Tibial nerve (tissue), 4 donors: ENCODE data around the gene HOXA2.

ENCODE experiments used
- EP300 ChIP-seq, 2 donors: sonication (generic); formaldehyde crosslinking; IDR thresholded peaks; one replicate each; pipeline ENCODE4 v1.6.1; 2017; ENCODE audit warnings: antibody characterized with exemption in 2 of 2, mild to moderate bottlenecking in 1 of 2
- POLR2A ChIP-seq, 2 donors: fragments of 450-650 bp; IDR thresholded peaks; one replicate each; pipeline ENCODE4 v1.6.1; 2017; ENCODE audit warnings: antibody characterized with exemption in 2 of 2, mild to moderate bottlenecking in 2 of 2, moderate library complexity in 2 of 2
- TF ChIP-seq, protein P1 (sequence below), 5 experiments: fragments of 200-600 bp in 3 of 5; fragments of 450-650 bp in 2 of 5; sonication (generic) in 3 of 5; IDR thresholded peaks; one replicate each; pipeline ENCODE4 v1.5.1; 2016 to 2019; ENCODE audit warnings: antibody characterized with exemption in 5 of 5, mild to moderate bottlenecking in 3 of 5, moderate library complexity in 2 of 5

DNA sequence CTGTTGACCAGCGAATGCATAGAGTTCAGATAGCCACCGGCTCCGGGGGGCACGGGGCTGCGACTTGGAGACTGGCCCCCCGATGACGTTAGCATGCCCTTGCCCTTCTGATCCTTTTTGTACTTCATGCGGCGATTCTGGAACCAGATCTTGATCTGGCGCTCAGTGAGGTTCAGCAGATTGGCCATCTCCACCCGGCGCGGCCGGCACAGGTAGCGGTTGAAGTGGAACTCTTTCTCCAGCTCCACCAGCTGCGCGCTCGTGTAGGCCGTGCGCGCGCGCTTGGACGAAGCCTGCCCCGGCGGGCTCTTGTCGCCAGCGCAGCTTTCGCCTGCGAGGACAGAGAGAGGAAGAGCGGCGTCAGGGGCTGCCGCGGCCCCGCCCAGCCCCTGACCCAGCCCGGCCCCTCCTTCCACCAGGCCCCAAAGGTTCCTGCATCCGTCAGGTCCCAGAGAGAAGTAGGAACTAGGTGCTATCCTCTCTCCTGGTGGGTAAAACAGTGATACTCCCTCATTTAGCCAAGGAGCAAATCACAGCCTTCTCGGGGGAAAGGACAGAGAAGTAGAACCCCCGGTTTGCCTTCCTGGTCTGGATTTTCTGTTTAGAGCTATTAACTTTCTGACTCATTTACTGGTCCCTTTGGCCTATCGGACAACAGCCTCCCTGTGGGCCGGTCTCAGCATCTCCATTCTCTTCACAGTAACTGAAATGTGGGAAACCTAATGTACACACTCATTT is 6.1 kb upstream of the HOXA2 start:
- TF ChIP-seq, protein P1, sequence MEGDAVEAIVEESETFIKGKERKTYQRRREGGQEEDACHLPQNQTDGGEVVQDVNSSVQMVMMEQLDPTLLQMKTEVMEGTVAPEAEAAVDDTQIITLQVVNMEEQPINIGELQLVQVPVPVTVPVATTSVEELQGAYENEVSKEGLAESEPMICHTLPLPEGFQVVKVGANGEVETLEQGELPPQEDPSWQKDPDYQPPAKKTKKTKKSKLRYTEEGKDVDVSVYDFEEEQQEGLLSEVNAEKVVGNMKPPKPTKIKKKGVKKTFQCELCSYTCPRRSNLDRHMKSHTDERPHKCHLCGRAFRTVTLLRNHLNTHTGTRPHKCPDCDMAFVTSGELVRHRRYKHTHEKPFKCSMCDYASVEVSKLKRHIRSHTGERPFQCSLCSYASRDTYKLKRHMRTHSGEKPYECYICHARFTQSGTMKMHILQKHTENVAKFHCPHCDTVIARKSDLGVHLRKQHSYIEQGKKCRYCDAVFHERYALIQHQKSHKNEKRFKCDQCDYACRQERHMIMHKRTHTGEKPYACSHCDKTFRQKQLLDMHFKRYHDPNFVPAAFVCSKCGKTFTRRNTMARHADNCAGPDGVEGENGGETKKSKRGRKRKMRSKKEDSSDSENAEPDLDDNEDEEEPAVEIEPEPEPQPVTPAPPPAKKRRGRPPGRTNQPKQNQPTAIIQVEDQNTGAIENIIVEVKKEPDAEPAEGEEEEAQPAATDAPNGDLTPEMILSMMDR (IDR thresholded peaks at IDR 0.05) = no peak
- peak in 1 of 2 donors; percentile 28 for TF ChIP-seq POLR2A (IDR thresholded peaks at IDR 0.05)
- TF ChIP-seq EP300 (IDR thresholded peaks at IDR 0.05) = peak in 1 of 2 donors; percentile 37
